GM12878 (cell line): Measurements from ENCODE around the gene PPP4R4. TPM values are rescaled to one million over a fixed set of nuclear protein-coding genes. Genes with fewer than 3 reads are reported as not detected.

Experiments used
- ATAC-seq: fragments of 200-7000 bp; cut with Tn5 transposase; 3 replicates; pipeline ENCODE4 v1.9.1; 2020; ENCODE audit warnings: mild to moderate bottlenecking, moderate library complexity
- BruUV-seq: library from RNA; stranded (reverse); fragments of 400-500 nt; replicated peaks from 2 replicates; lab custom pipeline; 2021; lab: Mats Ljungman, UMichigan
- CTCF ChIA-PET: fragments of 300-600 bp; sonication (Branson Sonifier 250); formaldehyde crosslinking; extraction: SDS; loops from one replicate; lab custom pipeline; 2021; ENCODE audit warnings: inconsistent platforms; lab: Yijun Ruan, JAX
- POLR2A ChIA-PET: fragments of 350-600 bp; formaldehyde crosslinking; extraction: SDS; loops from one replicate; lab custom pipeline; 2021; ENCODE audit warnings: inconsistent platforms; lab: Charles Lee
- RAD21 ChIA-PET: fragments of 300-600 bp; sonication (Branson Sonifier 250); formaldehyde crosslinking; loops from one replicate; lab custom pipeline; 2023; ENCODE audit warnings: antibody characterized with exemption; ENCODE audit not compliant: unreplicated experiment; lab: Charles Lee
- SMC1A ChIA-PET: fragments of 300-600 bp; sonication (Branson Sonifier 250); formaldehyde crosslinking; loops from one replicate; lab custom pipeline; 2023; ENCODE audit not compliant: unreplicated experiment, uncharacterized antibody; lab: Charles Lee
- DNase-seq: peaks from one replicate; pipeline ENCODE4 v3.0.0-alpha.2; 2011; ENCODE audit warnings: low read depth, low spot score
- FAIRE-seq: peaks from 3 replicates; lab custom pipeline; 2011; peaks lifted over from hg19 to GRCh38; lab: Jason Lieb, UNC
- H2AFZ ChIP-seq: 2 replicates; pipeline ENCODE4 v1.6.0; 2011; ENCODE audit warnings: low read depth, low read length, control low read depth; ENCODE audit not compliant: control insufficient read depth
- H3K27ac ChIP-seq: 2 replicates; pipeline ENCODE4 v1.5.1; 2011; ENCODE audit warnings: control low read depth; ENCODE audit not compliant: control insufficient read depth, insufficient read depth
- H3K27me3 ChIP-seq, 2 experiments: replicated peaks in 1 of 2; 2 replicates each; pipeline versions ENCODE4 v1.6.0 to v1.6.1; 2011; ENCODE audit warnings: low read length in 1 of 2; ENCODE audit not compliant: control insufficient read depth in 2 of 2, insufficient read depth in 2 of 2
- H3K36me3 ChIP-seq, 2 experiments: 2 replicates each; pipeline ENCODE4 v1.5.1; 2011; ENCODE audit warnings: low read length in 1 of 2; ENCODE audit not compliant: control insufficient read depth in 2 of 2, insufficient read depth in 2 of 2
- H3K4me1 ChIP-seq: 2 replicates; pipeline ENCODE4 v1.6.1; 2011; ENCODE audit warnings: mild to moderate bottlenecking, low read length, moderate library complexity, mixed read lengths; ENCODE audit not compliant: control insufficient read depth, insufficient read depth
- H3K4me2 ChIP-seq: 2 replicates; pipeline ENCODE4 v1.6.0; 2011; ENCODE audit warnings: control low read depth; ENCODE audit not compliant: control insufficient read depth, insufficient read depth
- H3K4me3 ChIP-seq: fragments of 200-600 bp; sonication (generic); 2 replicates; pipeline ENCODE4 v1.5.1; 2016
- H3K79me2 ChIP-seq: 2 replicates; pipeline ENCODE4 v1.6.0; 2011; ENCODE audit warnings: low read length; ENCODE audit not compliant: control insufficient read depth, insufficient read depth
- H3K9ac ChIP-seq: 2 replicates; pipeline ENCODE4 v1.8.0; 2011; ENCODE audit warnings: low read length, control low read depth, mixed read lengths; ENCODE audit not compliant: control insufficient read depth, insufficient read depth
- H3K9me3 ChIP-seq: replicated peaks from 3 replicates; pipeline ENCODE4 v1.5.1; 2011; ENCODE audit warnings: mild to moderate bottlenecking, low read length; ENCODE audit not compliant: control insufficient read depth, insufficient read depth
- H4K20me1 ChIP-seq: 2 replicates; pipeline ENCODE4 v1.6.0; 2011; ENCODE audit not compliant: control insufficient read depth, insufficient read depth
- BCLAF1 ChIP-seq: fragments of 450-650 bp; IDR thresholded peaks from 2 replicates; pipeline ENCODE4 v1.6.1; 2017; ENCODE audit warnings: antibody characterized with exemption, mild to moderate bottlenecking, moderate library complexity
- CUX1 ChIP-seq: IDR thresholded peaks from 2 replicates; pipeline ENCODE4 v1.6.1; 2012; ENCODE audit warnings: improper control_type of control experiment, low read depth, low read length; ENCODE audit not compliant: insufficient replicate concordance
- HDGF ChIP-seq: fragments of 450-650 bp; IDR thresholded peaks from 2 replicates; pipeline ENCODE4 v1.6.1; 2016; ENCODE audit warnings: antibody characterized with exemption
- PAX8 ChIP-seq: fragments of 450-650 bp; IDR thresholded peaks from 2 replicates; pipeline ENCODE4 v1.6.1; 2017; ENCODE audit warnings: mild to moderate bottlenecking, moderate library complexity
- POLR2A ChIP-seq: IDR thresholded peaks from 2 replicates; pipeline ENCODE4 v1.6.1; 2011; ENCODE audit warnings: low read depth, mild to moderate bottlenecking, low read length
- RCOR1 ChIP-seq: conservative IDR thresholded peaks from 2 replicates; pipeline ENCODE4 v1.6.1; 2012; ENCODE audit warnings: low read depth, low read length, improper control_type of control experiment
- SPI1 ChIP-seq: IDR thresholded peaks from 2 replicates; pipeline ENCODE4 v1.6.1; 2011; ENCODE audit warnings: low read depth, mild to moderate bottlenecking, low read length, moderate library complexity, borderline replicate concordance; ENCODE audit not compliant: insufficient read depth
- USF1 ChIP-seq: IDR thresholded peaks from 2 replicates; pipeline ENCODE4 v1.6.1; 2011; ENCODE audit warnings: borderline replicate concordance, low read depth, mild to moderate bottlenecking, moderate library complexity, mixed read lengths, low read length; ENCODE audit not compliant: insufficient read depth; ENCODE audit errors: extremely low read length
- WRNIP1 ChIP-seq: IDR thresholded peaks from 2 replicates; pipeline ENCODE4 v1.6.1; 2011; ENCODE audit warnings: low read depth, low read length, improper control_type of control experiment, borderline replicate concordance
- ZBTB33 ChIP-seq: fragments of 450-650 bp; IDR thresholded peaks from 2 replicates; pipeline ENCODE4 v1.6.1; 2017; ENCODE audit warnings: mild to moderate bottlenecking
- WGBS: methylation state at CpG from one replicate; pipeline ENCODE4 v1.1.6; 2016; ENCODE audit warnings: low lambda C conversion rate; ENCODE audit not compliant: insufficient replicate concordance, insufficient coverage; ENCODE audit errors: missing lambda C conversion rate; 5-methylcytosine and 5-hydroxymethylcytosine counted together
- in situ Hi-C: fragments of 300-500 bp; cut with MboI; formaldehyde crosslinking; loops from 9 replicates; pipeline ENCODE4 v1.14.3; 2018; ENCODE audit warnings: mixed read lengths
- intact Hi-C: fragments of 100-400 bp; cut with micrococcal nuclease; formaldehyde crosslinking; loops from one replicate; pipeline ENCODE4 v1.14.2; 2022; ENCODE audit not compliant: unreplicated experiment
- polyA plus RNA-seq, 11 experiments: library from polyadenylated mRNA; depleted of rRNA in 4 of 11; unstranded in 6 of 11; stranded (reverse) in 5 of 11; fragments of >200 nt; fragmentation: Nextera tagmentation in 4 of 11; fragmentation: Illumina TruSeq in 1 of 11; extraction: Ambion mirVana in 4 of 11; extraction: Trizol in 1 of 11; gene quantifications; 1 replicate in 1 of 11; 2 replicates in 10 of 11; pipeline versions ENCODE4 v1.2.1 to v1.2.3, GENCODE V29; 2011 to 2016; ENCODE audit warnings: inconsistent platforms in 2 of 11, missing spikeins in 2 of 11, low read depth in 1 of 11
- total RNA-seq, 4 experiments: library from RNA; depleted of rRNA in 3 of 4; stranded (reverse); fragments of >200 nt in 3 of 4; fragmentation: Illumina TruSeq in 1 of 4; extraction: Trizol in 1 of 4; gene quantifications; 2 replicates each; pipeline versions ENCODE4 v1.2.1 to v1.2.3, GENCODE V29; 2013 to 2021

Gene PPP4R4
- total and polyA plus RNA-seq, 10 of the 15 experiments (the other 5 are each of a cell fraction or from before 2014, with no cell fraction given): 0.01 to 0.13 (median 0.08) TPM; not detected in 4

GRCh38 chr14:94139006-94139405 is 35.1 kb upstream of the PPP4R4 start:
- no peaks in the 10 kb centered on the region; the same call in 2 of the 3 replicates for H3K9me3 ChIP-seq
- no peak overlapping the region for H3K4me2 ChIP-seq
- intact Hi-C loops: loop anchor here (5.0 to 10.0 kb wide), 2 partner anchors 346 to 482 kb away; no protein-coding TSS in a partner anchor
- ChIA-PET RAD21 (interaction anchor here (3.3 kb wide), 1 partner anchor 102 kb away, joined by 82 read pairs; no protein-coding TSS in a partner anchor), SMC1A (interaction anchor here (0.6 to 4.7 kb wide), 3 partner anchors 41 to 134 kb away, joined by 3 to 73 read pairs (median 7); no protein-coding TSS in a partner anchor), CTCF (interaction anchor here (0.7 to 8.9 kb wide), 7 partner anchors 10 to 199 kb away, joined by 3 to 221 read pairs (median 5); partner anchors contain the start of gene IFI27L2), POLR2A (interaction anchor here (0.6 to 1.0 kb wide), 2 partner anchors 10 to 201 kb away, joined by 4 to 6 read pairs; no protein-coding TSS in a partner anchor)
- H2AFZ ChIP-seq: no peak overlapping the region
- H3K4me1 ChIP-seq: no peaks in the 10 kb centered on the region
- no peaks in the 10 kb centered on the region; a peak in 1 of 4 replicates for H3K27me3 ChIP-seq
- under 1% methylated on average over 5 of the region's 5 CpGs for WGBS
- FAIRE-seq: no peak
- in situ Hi-C loops: loop anchor here (5.0 kb wide), 2 partner anchors 102 to 207 kb away; no protein-coding TSS in a partner anchor
- no peak overlapping the region for H3K9ac ChIP-seq
- no peak for ATAC-seq
- H3K27ac ChIP-seq: no peak overlapping the region
- no TSS peak for BruUV-seq
- no peaks in the 10 kb centered on the region for H3K36me3 ChIP-seq
- TF ChIP-seq RCOR1 (no peak), PAX8 (no peak), POLR2A (no peak), CUX1 (no peak), USF1 (no peak), ZBTB33 (no peak), WRNIP1 (no peak), BCLAF1 (no peak), SPI1 (no peak), HDGF (no peak)
- no peaks in the 10 kb centered on the region for H4K20me1 ChIP-seq
- H3K4me3 ChIP-seq: no peak overlapping the region
- no peaks in the 10 kb centered on the region for H3K79me2 ChIP-seq
- DNase-seq: no peak
